Osteocyte (in vitro differentiated cells): ENCODE results near the gene RBMS1. TPM values are rescaled to one million over a fixed set of nuclear protein-coding genes. Genes with fewer than 3 reads are reported as not detected.

Source experiments
- DNase-seq: peaks from one replicate; pipeline ENCODE4 v3.0.0; 2021; ENCODE audit warnings: mixed read lengths; ENCODE audit not compliant: unreplicated experiment; ENCODE audit errors: extremely low spot score
- H3K27ac Mint-ChIP-seq: one replicate; pipeline ENCODE4 v1.8.0; 2021; ENCODE audit warnings: mild to moderate bottlenecking, mixed read lengths; ENCODE audit not compliant: unreplicated experiment
- H3K27me3 Mint-ChIP-seq: one replicate; pipeline ENCODE4 v1.8.0; 2021; ENCODE audit warnings: mixed read lengths; ENCODE audit not compliant: unreplicated experiment
- H3K36me3 Mint-ChIP-seq: one replicate; pipeline ENCODE4 v1.8.0; 2021; ENCODE audit warnings: mixed read lengths; ENCODE audit not compliant: unreplicated experiment
- H3K4me1 Mint-ChIP-seq: one replicate; pipeline ENCODE4 v1.8.0; 2021; ENCODE audit warnings: mixed read lengths; ENCODE audit not compliant: unreplicated experiment
- H3K4me3 Mint-ChIP-seq: one replicate; pipeline ENCODE4 v1.8.0; 2021; ENCODE audit warnings: mild to moderate bottlenecking, moderate library complexity, mixed read lengths; ENCODE audit not compliant: unreplicated experiment
- H3K9me3 Mint-ChIP-seq: one replicate; pipeline ENCODE4 v1.8.0; 2021; ENCODE audit warnings: mixed read lengths; ENCODE audit not compliant: unreplicated experiment
- total RNA-seq: library from RNA; stranded (reverse); gene quantifications from 2 replicates; pipeline ENCODE4 v1.2.1, GENCODE V29; 2021
- TF ChIP-seq, protein P1 (sequence below): fragments of 200-600 bp; sonication (generic); IDR thresholded peaks from 2 replicates; pipeline ENCODE4 v1.5.0; 2021; ENCODE audit warnings: antibody characterized with exemption, mild to moderate bottlenecking, moderate library complexity

Gene RBMS1
- total RNA-seq, 1 donor from 2014 or later, result 169 TPM

DNA sequence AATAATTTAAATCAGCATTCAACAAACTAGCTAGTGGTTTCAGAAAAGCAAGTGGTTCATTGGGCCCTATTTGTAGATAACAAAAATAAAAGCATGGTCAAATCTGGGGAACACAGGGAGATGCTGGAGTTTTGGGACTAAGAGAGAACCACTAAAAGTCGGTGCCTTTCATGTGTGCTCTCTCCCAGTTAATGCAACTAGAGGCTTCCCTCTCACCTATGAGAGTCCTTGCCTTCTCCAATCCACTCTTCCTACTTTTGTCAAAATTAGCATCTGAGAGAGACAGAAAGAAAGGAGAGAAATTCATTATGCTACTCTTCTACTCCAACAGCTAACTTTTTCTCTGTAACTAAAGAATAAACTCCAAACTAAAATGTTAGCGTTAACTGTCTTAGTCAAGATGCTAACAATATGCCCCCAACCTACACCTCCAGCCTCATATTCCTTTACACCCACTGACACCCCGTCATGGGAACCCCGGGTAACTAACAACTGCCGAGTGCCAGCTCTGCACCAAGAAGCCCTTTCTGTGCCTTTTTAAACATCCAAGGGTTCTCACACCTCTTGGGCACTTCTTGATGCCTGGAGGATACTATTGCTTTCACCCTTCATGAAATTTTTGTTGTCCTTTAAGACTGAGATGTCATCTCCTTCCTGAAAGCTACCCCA is 133.4 kb downstream of the RBMS1 start:
- peaks cover 48% of the 10 kb centered on the region for H3K36me3 Mint-ChIP-seq
- peaks cover 83% of the 10 kb centered on the region for H3K4me1 Mint-ChIP-seq
- H3K27ac Mint-ChIP-seq, result peak overlapping the region; percentile 56
- no peak overlapping the region for H3K4me3 Mint-ChIP-seq
- no peak for DNase-seq
- H3K9me3 Mint-ChIP-seq, result no peaks in the 10 kb centered on the region
- H3K27me3 Mint-ChIP-seq, result no peaks in the 10 kb centered on the region
- TF ChIP-seq, protein P1, sequence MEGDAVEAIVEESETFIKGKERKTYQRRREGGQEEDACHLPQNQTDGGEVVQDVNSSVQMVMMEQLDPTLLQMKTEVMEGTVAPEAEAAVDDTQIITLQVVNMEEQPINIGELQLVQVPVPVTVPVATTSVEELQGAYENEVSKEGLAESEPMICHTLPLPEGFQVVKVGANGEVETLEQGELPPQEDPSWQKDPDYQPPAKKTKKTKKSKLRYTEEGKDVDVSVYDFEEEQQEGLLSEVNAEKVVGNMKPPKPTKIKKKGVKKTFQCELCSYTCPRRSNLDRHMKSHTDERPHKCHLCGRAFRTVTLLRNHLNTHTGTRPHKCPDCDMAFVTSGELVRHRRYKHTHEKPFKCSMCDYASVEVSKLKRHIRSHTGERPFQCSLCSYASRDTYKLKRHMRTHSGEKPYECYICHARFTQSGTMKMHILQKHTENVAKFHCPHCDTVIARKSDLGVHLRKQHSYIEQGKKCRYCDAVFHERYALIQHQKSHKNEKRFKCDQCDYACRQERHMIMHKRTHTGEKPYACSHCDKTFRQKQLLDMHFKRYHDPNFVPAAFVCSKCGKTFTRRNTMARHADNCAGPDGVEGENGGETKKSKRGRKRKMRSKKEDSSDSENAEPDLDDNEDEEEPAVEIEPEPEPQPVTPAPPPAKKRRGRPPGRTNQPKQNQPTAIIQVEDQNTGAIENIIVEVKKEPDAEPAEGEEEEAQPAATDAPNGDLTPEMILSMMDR, result no peak

DNA sequence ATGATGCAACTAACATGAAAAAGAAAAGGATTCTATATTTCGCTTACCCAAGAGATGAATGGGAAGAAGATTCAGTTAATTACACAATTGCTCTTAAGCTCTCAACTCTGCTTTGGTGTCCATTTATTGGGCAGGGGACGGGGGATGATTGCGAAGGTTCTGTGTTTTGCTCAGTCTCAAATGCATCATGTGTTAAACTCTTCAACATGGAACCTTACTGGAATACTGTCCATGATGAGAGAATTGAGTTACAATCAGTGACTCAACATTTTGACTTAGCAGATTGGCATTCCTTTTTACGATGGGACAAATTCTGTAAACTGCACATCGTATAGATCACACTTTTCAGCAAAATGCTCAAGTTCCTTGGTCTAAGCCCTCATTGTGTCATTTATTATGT is 135.6 kb downstream of the RBMS1 start:
- H3K4me3 Mint-ChIP-seq, result no peak overlapping the region
- H3K4me1 Mint-ChIP-seq, result peaks cover 79% of the 10 kb centered on the region
- H3K36me3 Mint-ChIP-seq, result peaks cover 38% of the 10 kb centered on the region
- DNase-seq, result no peak
- no peaks in the 10 kb centered on the region for H3K9me3 Mint-ChIP-seq
- TF ChIP-seq, protein P1, result no peak
- H3K27me3 Mint-ChIP-seq, result no peaks in the 10 kb centered on the region
- H3K27ac Mint-ChIP-seq, result no peak overlapping the region

DNA sequence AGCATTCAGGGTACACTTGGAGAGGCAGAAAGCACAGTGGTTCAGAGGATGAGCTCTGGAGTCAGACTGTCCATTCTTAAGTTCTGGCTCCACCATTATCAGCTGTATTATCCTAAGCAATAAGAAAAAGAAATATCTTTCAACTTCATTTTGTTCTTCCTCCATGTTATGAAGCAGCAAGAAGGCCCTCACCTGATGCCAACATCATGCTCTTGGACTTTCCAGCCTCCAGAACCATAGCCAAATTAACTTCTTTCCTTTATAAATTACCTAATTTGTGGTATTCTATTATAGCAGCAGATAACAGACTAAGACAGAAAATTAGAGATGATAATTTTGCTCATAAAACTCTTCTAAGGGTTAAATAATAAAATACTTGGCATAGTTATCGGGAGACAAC is 137.1 kb downstream of the RBMS1 start:
- TF ChIP-seq, protein P1, result no peak
- H3K4me1 Mint-ChIP-seq, result peaks cover 81% of the 10 kb centered on the region
- DNase-seq, result no peak
- H3K36me3 Mint-ChIP-seq, result peaks cover 33% of the 10 kb centered on the region
- H3K27me3 Mint-ChIP-seq, result no peaks in the 10 kb centered on the region
- no peak overlapping the region for H3K27ac Mint-ChIP-seq
- no peaks in the 10 kb centered on the region for H3K9me3 Mint-ChIP-seq
- no peak overlapping the region for H3K4me3 Mint-ChIP-seq

DNA sequence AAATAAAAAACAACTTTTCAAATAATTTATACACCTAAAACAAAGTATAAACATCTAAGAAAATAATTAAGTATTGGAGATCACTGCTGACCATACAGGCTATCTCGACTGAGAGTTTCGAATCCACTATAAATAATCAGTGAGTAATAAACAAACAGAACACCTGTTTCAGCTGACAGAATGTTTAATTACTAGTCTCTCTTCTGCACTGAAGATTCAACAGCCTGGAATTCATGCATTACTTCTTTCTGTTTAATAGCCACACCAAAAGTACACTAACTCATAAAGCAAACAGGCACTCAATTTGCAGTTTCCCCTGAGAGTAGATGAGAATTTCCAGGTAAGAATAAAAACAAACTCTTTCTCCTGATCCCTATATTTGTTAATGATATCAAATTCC is 138.5 kb downstream of the RBMS1 start:
- Mint-ChIP-seq H3K4me3 (no peak overlapping the region), H3K27ac (peak overlapping the region; percentile 58), H3K4me1 (peaks cover 76% of the 10 kb centered on the region), H3K27me3 (no peaks in the 10 kb centered on the region), H3K9me3 (no peaks in the 10 kb centered on the region), H3K36me3 (peaks cover 26% of the 10 kb centered on the region)
- DNase-seq, result no peak
- TF ChIP-seq, protein P1, result no peak

DNA sequence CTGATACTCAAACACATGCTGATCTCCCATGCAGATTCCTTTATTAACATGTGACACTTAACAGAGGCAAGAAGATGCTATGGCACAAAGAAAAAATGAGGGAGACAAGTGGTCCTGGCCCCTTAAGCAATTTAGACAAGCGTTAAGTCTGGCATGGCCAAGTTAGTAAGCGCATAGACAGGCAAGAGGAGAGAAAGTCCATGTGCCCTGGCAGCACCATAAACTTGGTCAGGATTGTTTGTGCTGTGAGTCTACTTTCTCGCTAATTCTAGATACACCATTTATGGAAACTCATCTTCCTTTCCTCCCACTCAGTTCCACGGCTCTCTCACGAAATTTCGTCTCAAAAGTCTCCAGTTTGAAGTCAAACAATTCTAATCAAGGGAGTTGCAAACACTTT is 138.9 kb downstream of the RBMS1 start:
- no peak overlapping the region for H3K27ac Mint-ChIP-seq
- no peaks in the 10 kb centered on the region for H3K9me3 Mint-ChIP-seq
- peaks cover 77% of the 10 kb centered on the region for H3K4me1 Mint-ChIP-seq
- no peak for DNase-seq
- TF ChIP-seq, protein P1, result no peak
- no peak overlapping the region for H3K4me3 Mint-ChIP-seq
- H3K27me3 Mint-ChIP-seq, result no peaks in the 10 kb centered on the region
- peaks cover 29% of the 10 kb centered on the region for H3K36me3 Mint-ChIP-seq
